H1 (cell line): ENCODE data around the gene SPDYE3.

Source experiments
- ASH2L ChIP-seq: fragments of 200-600, 300-600 bp; sonication (generic); IDR thresholded peaks from one replicate; pipeline ENCODE4 v1.7.1; 2017; ENCODE audit warnings: low read length
- CEBPB ChIP-seq: IDR thresholded peaks from 2 replicates; pipeline ENCODE4 v1.6.1; 2012; ENCODE audit warnings: low read depth, low read length
- EP300 ChIP-seq, 2 experiments: IDR thresholded peaks; 1 replicate in 1 of 2; 2 replicates in 1 of 2; pipeline ENCODE4 v1.6.1; 2011 to 2012; ENCODE audit warnings: low read depth in 2 of 2, low read length in 2 of 2, mild to moderate bottlenecking in 2 of 2, borderline replicate concordance in 1 of 2, inconsistent platforms in 1 of 2, moderate library complexity in 1 of 2
- MAFK ChIP-seq: IDR thresholded peaks from 2 replicates; pipeline ENCODE4 v1.6.1; 2012; ENCODE audit warnings: low read depth, mild to moderate bottlenecking, improper control_type of control experiment, low read length
- POLR2AphosphoS5 ChIP-seq: IDR thresholded peaks from 2 replicates; pipeline ENCODE4 v1.6.1; 2011; ENCODE audit warnings: low read depth, low read length
- TF ChIP-seq, protein P1 (sequence below): IDR thresholded peaks from 2 replicates; pipeline ENCODE4 v1.6.1; 2011; ENCODE audit warnings: low read depth, mild to moderate bottlenecking, low read length; ENCODE audit not compliant: insufficient read depth
- TF ChIP-seq, protein P2 (sequence below), 3 experiments: IDR thresholded peaks; 1 replicate in 2 of 3; 2 replicates in 1 of 3; pipeline versions ENCODE4 v1.5.1 to v1.6.1; 2011; ENCODE audit warnings: low read length in 3 of 3, mild to moderate bottlenecking in 3 of 3, inconsistent platforms in 2 of 3, low read depth in 1 of 3, moderate library complexity in 1 of 3; ENCODE audit not compliant: insufficient read depth in 1 of 3; ENCODE audit errors: control extremely low read depth in 1 of 3

DNA sequence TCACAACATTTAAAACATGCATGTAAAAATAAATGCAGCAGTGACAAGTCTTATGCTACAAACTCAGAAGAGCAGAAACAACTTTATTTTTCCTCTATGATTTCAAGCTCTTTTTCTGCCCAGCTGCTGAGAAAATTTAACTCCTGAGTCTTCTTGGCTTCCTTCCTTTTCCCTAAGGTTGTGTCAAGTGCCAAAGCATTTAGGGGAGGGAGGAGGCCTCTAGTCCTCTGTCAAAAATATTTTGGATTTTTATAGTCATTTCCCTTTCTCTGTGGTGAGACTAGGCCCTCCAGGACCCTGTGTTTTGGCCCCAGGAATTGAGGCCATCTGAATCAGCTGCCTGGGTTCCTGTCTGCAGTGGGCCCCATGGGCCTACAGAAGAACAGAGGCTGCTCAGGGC is 39.4 kb downstream of the SPDYE3 start:
- TF ChIP-seq, protein P1, sequence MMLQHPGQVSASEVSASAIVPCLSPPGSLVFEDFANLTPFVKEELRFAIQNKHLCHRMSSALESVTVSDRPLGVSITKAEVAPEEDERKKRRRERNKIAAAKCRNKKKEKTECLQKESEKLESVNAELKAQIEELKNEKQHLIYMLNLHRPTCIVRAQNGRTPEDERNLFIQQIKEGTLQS: no peak
- TF ChIP-seq, protein P2, sequence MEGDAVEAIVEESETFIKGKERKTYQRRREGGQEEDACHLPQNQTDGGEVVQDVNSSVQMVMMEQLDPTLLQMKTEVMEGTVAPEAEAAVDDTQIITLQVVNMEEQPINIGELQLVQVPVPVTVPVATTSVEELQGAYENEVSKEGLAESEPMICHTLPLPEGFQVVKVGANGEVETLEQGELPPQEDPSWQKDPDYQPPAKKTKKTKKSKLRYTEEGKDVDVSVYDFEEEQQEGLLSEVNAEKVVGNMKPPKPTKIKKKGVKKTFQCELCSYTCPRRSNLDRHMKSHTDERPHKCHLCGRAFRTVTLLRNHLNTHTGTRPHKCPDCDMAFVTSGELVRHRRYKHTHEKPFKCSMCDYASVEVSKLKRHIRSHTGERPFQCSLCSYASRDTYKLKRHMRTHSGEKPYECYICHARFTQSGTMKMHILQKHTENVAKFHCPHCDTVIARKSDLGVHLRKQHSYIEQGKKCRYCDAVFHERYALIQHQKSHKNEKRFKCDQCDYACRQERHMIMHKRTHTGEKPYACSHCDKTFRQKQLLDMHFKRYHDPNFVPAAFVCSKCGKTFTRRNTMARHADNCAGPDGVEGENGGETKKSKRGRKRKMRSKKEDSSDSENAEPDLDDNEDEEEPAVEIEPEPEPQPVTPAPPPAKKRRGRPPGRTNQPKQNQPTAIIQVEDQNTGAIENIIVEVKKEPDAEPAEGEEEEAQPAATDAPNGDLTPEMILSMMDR (IDR thresholded peaks at IDR 0.05; ENCODE audit: control extremely low read depth in 1 of 3, insufficient read depth in 1 of 3, low read depth in 1 of 3, low read length in 3 of 3): no peak
- TF ChIP-seq MAFK (no peak), CEBPB (no peak), EP300 (IDR thresholded peaks at IDR 0.05; ENCODE audit: borderline replicate concordance in 1 of 2, low read depth in 2 of 2, low read length in 2 of 2) (no peak), ASH2L (no peak), POLR2AphosphoS5 (no peak)
